GM11168 (cell line): ENCODE measurements around the gene FILIP1L.
"Not testable (repeated sequence)": the region's sequence is repeated elsewhere in the genome, so short reads cannot be mapped to it uniquely, and the experiment has no call there.

Source experiments
- in situ Hi-C: fragments of 300-500 bp; cut with MboI; formaldehyde crosslinking; loops from one replicate; pipeline ENCODE4 v1.12.0; 2022; ENCODE audit warnings: low sequenced_read_pairs; ENCODE audit not compliant: unreplicated experiment

The FILIP1L gene

DNA sequence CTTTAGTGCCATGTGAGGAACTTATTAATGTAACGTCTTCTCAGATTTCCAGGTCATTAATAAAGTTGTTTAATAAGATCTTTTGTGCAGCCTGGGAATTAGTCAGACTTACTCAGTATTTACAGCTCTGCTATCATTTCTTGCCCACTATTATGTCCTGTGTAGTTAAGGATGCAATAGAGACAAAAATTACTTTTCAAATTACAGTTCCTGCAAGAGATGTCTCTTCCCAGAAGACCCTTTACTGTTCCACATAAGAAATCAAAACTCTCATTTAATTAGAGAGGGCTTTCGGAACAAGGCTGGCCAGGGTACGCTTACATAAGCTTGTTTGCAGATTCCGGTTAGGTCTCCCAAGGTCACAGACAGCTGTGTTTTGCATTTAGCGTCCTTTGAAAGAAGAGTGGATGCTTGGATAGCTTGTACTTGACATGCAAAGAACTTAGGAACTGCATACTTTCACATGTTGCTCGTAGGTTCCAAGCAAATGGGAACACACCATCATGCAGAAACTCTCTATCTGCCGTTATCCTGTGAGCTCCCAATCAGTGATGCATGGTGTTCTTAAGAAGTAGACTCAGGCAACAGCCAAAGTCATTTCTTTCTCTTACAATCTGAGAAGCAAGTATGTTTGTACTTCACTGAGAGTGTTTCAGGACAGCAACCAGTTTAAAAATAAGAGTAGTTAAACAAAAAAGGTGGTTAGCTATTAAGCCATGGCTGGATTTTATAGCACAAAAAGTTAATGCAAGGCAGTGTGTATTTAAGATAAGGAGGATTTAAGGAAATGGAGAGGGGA lies 37.4 kb downstream of the FILIP1L start:
- in situ Hi-C loops = loop anchor here (10.0 kb wide), 1 partner anchor 242 kb away; no protein-coding TSS in a partner anchor

DNA sequence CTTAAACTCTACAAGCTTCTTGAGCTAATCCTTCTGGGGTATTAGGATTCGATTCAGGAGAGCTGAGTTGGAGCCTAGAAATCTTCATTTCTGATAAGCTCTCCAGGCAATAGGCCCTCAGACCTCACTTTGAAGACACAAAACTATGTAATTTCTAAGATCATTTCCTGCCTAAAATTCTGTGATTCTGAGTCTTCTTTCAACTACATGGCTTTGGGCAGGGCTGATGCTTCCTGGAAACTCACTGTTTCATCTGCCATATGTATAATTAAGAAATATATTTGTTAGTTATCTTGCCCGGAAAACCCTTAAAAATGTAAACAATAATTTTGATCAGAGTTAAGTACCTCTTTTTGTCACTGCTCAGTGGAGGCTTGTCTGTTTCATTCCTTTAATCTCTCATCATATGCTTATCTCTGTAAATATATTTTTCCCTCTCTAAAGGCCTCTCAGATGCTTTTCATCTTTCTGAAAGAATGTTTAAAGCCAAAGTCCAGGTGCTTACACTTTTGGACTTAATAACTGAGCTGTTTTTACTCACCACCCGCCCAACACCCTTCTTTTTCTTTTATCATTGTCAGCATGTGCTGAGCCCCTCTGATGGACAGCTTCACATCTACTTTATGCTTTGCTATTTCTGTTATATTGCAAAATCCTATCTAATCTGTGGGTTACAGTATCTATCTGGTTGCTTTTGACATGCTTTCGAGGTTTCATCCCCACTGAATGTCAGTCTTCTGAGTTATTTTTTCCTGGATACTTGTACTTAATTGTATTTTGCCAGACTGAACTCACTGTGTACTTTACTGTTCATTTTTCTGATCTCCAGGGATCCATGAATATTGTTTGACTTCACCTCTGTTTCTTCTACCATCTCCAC lies 38.2 kb downstream of the FILIP1L start:
- in situ Hi-C loops = loop anchor here (10.0 kb wide), 1 partner anchor 241 kb away; no protein-coding TSS in a partner anchor

DNA sequence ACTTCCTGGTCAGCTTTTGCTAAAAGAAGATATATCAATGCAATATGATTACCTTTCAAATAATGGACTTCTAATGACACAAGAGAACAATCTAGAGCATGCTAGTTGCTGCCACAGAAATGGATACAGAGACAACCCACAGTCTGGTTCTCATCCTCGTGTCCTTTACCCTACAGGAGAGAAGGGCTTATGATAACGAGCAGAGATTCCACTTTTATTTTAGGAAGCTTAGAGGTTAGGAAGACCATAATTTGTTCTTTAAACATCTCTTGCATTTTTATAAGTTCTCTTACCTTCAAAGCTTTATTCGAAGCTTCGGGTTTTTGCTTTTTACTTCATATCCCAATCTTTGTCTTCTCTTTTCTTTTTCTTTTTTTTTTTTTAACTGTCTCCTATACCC lies 39.1 kb downstream of the FILIP1L start:
- in situ Hi-C loops = loop anchor here (10.0 kb wide), 1 partner anchor 240 kb away; no protein-coding TSS in a partner anchor

DNA sequence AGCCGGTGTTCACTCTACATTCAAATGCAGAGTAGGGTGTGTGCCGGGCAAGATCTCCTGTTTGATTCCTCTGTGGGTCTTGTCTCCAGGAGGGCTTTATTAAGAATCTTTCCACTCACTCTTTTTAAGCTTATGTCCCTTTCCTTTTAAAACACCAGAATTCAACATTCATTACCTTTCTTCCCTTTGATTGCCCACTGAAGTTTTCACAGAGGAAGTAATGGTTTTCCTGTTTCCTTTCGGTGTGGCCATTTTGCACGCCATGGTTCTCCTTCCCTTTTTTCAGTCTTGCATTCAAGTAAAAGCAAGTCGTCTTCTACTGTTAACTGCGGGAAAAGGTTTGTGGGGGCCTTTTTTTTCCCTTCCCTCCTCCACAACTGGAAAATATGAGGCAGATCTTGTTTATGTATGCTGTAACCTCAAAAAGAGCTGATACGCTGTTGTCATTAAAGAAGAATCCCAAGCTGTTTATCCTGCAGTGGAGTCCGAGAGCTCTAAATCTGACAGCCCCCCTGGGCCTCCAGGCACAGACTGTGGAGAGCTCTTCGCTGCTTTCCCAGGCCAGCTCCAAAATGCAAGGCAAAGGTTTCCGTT lies 40.5 kb downstream of the FILIP1L start:
- in situ Hi-C loops = loop anchor here (10.0 kb wide), 1 partner anchor 239 kb away; no protein-coding TSS in a partner anchor

DNA sequence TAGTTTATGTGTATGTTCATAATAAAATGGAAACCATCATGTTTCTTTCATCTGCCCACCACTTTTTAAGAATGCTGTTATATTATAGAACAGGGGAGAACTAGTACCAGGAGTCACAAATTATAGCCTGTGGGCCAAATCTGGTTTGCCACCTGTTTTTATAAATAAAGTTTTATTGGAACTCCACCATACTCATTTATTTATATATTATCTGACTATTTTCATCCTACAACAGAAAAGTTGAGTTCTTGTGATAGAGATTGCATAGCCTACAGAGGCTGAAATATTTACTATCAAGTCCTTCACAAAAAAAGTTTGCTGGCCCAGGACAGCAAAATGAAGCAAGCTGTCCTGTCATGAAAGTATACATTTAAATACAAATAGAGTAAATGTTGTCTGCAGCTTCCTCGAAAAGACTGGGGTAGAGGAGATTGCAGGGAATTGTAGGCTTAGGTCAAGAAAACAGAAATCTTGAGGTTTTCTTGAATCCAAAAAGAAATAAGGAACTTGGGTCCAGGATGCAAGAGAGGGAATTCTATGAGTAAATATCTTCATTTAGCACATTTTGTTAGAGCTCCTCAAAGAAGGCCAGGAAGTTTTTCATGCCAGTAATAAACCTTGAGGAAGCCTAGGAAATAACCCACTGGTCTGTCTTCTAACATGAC lies 41.1 kb downstream of the FILIP1L start:
- in situ Hi-C loops = loop anchor here (10.0 kb wide), 1 partner anchor 238 kb away; no protein-coding TSS in a partner anchor

DNA sequence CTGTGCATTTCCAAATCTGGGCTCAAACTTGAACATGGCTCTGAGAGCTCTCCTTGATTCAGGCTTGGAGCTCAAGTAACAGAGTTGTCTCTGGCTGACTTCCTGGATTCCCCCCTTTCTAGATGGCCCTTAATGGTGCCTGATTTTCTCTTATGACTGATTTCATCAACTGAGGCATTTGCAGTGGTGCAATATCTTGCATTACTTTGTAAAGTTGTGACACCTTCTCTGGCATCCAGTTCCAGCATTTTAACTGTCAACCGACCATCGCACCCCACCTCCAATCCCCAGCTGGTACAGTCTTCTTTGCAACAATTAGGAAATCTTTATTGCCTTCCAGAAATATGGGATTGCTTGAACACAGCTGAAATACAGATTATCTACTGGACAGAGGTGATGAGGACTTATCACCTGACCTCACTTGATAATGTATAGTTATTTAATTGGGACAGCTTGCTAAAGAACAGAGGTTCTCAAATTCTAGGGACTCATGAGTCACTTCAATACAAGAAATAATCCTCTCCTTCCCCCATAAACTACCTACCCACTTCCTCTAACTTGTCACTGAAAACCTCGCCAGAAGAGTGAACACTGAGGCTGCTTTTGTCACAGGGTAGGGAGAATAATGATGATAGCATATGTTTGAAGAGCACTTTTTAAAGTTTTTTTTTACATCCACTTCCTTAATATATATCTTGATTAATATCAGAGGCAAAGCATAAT lies 41.8 kb downstream of the FILIP1L start:
- in situ Hi-C loops = loop anchor here (10.0 kb wide), 1 partner anchor 238 kb away; no protein-coding TSS in a partner anchor

DNA sequence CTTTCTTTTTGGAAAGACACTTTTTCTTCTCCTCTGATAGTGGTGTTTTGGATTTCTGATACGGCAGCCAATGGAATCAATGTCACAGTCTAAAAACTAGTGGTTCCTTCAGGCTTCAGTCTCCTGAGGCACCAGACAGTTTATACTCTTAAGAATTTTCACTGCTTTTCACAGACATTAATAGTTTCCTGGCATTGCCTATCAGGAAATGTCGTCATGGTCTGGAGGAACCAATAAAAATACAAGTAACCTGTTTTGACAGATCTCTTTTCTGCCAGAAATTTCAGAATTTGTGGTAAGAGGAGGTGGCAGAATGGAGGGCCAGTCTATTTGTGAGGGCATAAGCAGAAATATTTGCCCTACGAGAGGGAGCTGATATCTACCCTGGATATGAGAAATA lies 44.8 kb downstream of the FILIP1L start:
- in situ Hi-C loops = loop anchor here (5.0 kb wide), 1 partner anchor 183 kb away; no protein-coding TSS in a partner anchor

DNA sequence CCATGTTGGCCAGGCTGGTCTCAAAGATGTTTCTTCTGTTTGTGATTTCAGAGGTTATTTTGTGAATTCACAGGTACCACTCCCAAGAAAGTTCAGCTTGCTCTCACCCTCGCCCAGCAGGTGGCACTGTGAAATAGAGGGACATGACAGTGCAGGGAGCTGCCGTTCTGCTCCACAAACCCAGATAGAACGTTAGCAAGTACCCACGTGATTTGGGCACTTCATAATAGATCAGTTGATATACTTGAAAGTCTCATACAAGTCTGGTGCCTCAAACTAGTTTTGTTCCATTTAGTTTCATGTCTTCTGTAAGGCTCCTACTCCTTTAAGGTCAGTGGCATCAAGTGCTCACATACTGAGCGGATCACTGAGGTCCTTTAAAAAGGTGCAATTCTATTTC lies 45.5 kb downstream of the FILIP1L start:
- in situ Hi-C loops = loop anchor here (5.0 kb wide), 1 partner anchor 183 kb away; no protein-coding TSS in a partner anchor

DNA sequence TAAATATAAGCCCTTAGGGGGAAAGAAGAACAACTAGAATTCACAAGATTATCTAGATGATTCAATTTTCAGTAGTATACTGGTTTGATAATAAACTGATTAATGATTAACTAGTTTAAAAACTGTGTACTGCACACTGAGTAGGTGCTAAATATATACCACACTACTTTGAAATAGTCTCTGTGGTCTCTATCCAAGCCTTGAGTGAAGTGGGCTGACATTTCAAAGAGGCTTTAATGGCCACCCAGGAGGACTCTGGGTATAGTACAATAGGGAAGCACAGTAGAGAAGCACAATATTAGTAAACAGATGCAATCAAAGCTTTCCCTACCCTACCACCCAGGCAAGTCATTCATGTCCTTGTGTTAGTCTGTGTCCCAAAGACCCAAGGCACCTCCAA lies 46.7 kb downstream of the FILIP1L start:
- in situ Hi-C loops = loop anchor here (5.0 kb wide), 1 partner anchor 185 kb away; no protein-coding TSS in a partner anchor

DNA sequence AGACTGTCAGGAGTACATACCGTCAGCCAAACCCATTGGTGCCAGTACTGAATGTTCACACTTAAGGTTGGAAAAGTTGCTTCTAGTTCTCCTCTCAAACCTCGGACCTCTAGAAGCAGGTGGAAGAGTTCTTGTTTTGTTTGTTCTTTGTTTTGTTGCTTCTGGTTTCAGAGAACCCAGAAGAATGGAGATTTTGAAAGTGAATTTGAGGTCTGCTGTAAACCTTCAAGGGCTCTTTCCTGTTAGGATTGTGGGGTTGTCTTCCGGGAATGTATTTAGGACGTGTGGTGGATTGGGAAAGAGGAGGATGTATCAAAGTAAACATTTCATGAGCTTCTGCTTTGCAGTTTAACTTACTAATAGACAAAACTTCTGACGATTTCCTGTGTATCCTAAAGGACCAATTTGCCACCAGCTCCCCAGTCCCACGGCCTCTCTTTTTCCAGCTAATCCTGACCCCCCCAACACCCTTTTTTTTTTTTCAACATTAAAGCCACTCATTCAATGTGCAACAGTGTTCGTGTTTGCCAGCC lies 50.3 kb downstream of the FILIP1L start:
- in situ Hi-C loops = no loop called here

DNA sequence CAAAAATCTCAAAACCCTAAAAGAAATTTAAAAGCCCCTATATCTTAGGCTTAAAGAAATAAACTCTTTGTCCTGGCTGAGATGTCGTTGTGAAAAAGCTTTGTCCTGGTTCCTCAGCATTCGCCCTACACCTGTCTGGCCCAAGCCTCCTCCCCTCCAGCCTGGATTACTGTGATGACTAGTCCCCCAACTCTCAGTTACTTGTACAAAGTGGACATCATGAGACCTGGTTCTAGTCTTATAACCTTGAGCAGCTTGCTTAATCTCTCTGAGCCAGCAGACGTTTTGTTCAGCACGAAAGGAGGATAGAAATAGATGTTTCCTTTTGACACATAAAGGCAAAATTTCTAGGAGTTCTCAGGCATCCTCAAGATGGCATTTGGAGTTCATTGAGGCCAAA lies 51.6 kb downstream of the FILIP1L start:
- in situ Hi-C loops = no loop called here

DNA sequence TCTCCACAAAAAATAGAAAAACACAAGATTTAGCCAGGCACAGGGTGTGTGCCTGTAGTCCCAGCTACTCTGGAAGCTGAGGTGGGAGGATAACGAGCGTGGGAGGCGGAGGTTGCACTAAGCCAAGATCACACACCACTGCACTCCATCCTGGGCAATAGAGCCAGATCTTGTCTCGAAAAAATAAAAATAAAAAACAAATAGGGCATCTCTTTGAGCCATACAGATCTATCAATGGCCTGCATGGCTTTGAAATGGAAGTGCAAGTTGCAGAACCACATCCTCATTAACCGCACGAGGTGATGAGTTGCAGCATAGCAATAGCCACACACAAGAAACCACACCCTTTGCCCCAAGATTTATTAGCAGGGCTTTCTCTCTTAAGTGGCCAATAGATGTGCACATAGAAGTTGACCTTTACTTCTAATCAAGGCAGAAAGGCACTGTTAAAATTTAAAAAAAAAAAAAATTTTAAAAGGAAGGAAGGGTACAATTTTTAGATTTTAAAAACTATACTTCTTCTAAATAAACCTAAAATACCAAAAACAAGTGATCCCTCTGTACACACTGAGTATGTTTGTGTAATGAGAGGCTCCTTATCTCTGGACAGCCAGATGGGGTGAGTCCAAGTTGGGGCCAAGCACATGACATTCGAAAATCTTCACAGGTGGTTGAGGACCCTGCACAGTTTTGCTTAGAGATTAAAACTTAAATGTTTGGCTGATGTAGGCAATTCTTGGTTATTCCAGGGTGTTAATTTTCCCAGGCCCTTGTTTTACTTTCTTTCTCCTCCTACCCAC lies 53.4 kb downstream of the FILIP1L start:
- in situ Hi-C loops = no loop called here

DNA sequence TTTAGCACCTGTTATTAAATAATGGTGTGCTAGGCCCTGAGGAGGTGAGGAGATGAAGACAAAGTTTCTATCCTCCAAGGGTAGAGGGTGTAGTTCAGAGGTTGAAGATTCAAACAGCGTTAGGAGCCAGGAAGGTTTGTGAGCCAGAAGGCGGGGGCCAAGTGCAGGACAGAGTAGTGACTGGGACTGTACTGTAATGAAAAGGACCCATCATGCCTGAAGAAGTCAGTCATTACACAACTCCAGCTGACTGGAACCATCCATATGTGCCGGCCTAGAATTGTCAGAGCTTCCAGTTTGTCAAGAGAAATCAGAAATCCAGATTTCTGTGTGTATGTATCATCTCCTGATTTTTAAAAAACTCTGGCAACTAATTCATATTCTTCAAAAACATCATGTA lies 54.8 kb downstream of the FILIP1L start:
- in situ Hi-C loops = no loop called here

DNA sequence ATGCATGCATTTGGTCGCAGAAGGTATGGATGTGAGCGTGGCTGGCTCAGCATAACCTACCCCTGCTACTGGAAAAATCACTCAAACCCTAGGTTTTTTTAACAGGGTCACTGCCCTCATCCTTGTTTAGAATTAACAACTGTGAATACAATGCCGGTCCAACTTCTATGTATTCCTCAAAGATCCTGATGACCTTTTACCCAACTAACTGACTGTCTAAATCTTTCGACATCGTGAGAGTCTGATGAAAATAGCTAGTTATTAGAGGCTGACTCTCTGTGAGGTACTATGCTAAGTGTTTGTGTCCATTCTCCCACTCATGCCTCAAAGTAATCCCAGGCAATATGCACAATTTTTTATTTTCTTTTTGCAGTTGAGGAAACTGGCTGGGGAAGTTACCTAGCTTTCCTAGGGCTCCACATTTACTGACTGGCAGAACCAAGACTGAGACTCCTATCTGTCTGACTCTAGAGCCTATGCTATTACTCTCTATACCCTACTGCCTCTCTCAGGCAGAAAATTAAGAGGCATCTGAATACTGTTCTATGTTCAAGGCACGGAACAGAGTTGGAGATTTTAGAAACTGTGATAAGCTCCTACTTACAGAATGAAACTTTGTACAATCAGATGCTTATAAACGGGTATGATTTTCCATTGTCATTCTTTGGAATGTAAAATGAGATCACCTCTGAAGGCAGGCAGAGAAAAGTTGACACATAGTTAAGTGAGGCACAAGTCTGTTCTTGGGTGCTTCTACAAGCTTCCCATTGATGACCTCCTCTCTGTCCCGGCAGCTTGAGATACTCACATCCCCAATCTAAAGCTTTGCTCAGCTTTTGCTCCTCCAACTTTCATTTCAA lies 56.4 kb downstream of the FILIP1L start:
- in situ Hi-C loops = no loop called here

DNA sequence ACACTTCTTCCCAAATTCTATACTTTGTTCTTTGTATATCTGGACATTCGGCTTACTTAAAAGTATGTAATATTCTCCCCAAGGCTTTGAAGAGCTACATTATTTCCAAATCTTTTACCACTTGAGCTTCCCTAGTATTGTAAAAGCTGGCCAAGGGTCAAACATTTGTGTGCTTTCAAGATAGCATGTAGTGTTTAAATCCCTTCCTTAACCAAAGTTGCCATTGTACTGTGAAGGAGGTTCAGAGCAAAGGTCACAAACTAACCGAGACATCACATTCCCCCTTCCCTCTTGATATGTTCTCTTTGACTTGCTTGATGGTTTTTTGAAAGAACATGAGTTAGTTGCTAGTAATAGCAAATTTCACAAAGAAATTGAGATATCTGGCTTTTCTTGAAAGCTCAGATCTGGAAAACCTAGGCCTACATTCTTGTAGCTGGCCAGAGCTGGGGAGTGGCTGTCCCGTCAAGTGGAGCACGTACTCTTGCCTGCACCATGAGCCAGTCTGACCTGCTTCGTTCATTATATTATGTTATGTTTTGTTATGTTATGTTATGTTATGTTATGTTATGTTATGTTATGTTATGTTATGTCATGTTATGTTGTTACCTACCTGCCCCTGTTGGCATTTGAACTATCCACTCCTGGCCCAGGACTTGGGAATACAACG lies 60.2 kb downstream of the FILIP1L start:
- in situ Hi-C loops = no loop called here

DNA sequence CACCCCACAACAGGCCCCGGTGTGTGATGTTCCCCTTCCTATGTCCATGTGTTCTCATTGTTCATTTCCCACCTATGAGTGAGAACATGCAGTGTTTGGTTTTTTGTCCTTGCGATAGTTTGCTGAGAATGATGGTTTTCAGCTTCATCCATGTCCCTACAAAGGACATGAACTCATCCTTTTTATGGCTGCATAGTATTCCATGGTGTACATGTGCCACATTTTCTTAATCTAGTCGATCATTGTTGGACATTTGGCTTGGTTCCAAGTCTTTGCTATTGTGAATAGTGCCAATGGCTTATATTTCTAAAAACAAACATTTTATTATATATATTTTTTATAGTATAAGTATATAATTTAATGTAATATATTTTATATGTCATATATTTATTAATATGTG lies 62.8 kb downstream of the FILIP1L start:
- in situ Hi-C loops = not testable (repeated sequence)

DNA sequence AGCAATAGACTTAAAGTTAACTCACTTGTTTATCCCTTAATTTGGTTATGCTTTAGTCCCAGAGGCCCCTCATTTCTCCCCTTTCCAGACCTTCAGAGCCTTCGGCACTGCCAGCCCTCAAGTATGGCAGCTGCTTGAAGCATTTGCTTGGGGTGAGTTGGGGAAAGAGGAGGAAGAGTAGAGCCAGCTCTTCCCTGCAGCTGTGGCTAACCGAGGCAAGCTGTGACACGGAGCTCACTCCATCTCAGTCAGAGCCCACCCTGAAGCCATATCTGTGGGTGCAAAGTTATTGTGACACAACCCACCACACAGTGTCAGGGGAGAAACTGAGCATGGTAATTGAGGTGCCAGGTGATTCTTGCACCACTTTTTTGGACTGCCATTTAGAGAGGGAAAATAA lies 66.1 kb downstream of the FILIP1L start:
- in situ Hi-C loops = no loop called here
